Karpas-422 (cell line): ENCODE measurements around the gene MAEA. TPM values are rescaled to one million over a fixed set of nuclear protein-coding genes. Genes with fewer than 3 reads are reported as not detected.
"Not testable (repeated sequence)": the region's sequence is repeated elsewhere in the genome, so short reads cannot be mapped to it uniquely, and the experiment has no call there.

Experiments used
- DNase-seq: peaks from one replicate; pipeline ENCODE4 v3.0.0-alpha.2; 2015
- H2AFZ ChIP-seq: fragments of 200-600 bp; sonication (generic); 2 replicates; pipeline ENCODE4 v1.6.1; 2014; ENCODE audit warnings: antibody characterized with exemption, low read length, mixed read lengths
- H3K27ac ChIP-seq: fragments of 200-600 bp; sonication (generic); 2 replicates; pipeline ENCODE4 v1.5.1; 2014; ENCODE audit warnings: mild to moderate bottlenecking, low read length, moderate library complexity
- H3K27me3 ChIP-seq: fragments of 200-600 bp; sonication (generic); 2 replicates; pipeline ENCODE4 v1.6.1; 2014; ENCODE audit warnings: low read length, mixed read lengths
- H3K36me3 ChIP-seq: fragments of 200-600 bp; sonication (generic); 2 replicates; pipeline ENCODE4 v1.6.1; 2014; ENCODE audit warnings: low read length, mixed read lengths; ENCODE audit not compliant: insufficient read depth
- H3K4me1 ChIP-seq: fragments of 200-600 bp; sonication (generic); 2 replicates; pipeline ENCODE4 v1.6.1; 2014; ENCODE audit warnings: mild to moderate bottlenecking, low read length, mixed read lengths
- H3K4me2 ChIP-seq: fragments of 200-600 bp; sonication (generic); 2 replicates; pipeline ENCODE4 v1.6.1; 2014; ENCODE audit warnings: low read length, low read depth, mild to moderate bottlenecking; ENCODE audit not compliant: poor library complexity, severe bottlenecking
- H3K4me3 ChIP-seq: fragments of 200-600 bp; sonication (generic); 2 replicates; pipeline ENCODE4 v1.5.1; 2014; ENCODE audit warnings: mild to moderate bottlenecking, antibody characterized with exemption, low read length, mixed read lengths
- H3K79me2 ChIP-seq: fragments of 200-600 bp; sonication (generic); 2 replicates; pipeline ENCODE4 v1.6.1; 2014; ENCODE audit warnings: mild to moderate bottlenecking, low read length, mixed read lengths
- H3K9ac ChIP-seq: fragments of 200-600 bp; sonication (generic); 2 replicates; pipeline ENCODE4 v1.6.0; 2014; ENCODE audit warnings: low read length
- H3K9me2 ChIP-seq: fragments of 200-600 bp; sonication (generic), shearing (Covaris generic); replicated peaks from 2 replicates; pipeline ENCODE4 v1.6.0; 2014; ENCODE audit warnings: mild to moderate bottlenecking, low read length, moderate library complexity; ENCODE audit not compliant: insufficient read depth
- H3K9me3 ChIP-seq: fragments of 300-700, 200-600 bp; sonication (generic); 2 replicates; pipeline ENCODE4 v1.6.1; 2014; ENCODE audit warnings: low read length, mixed read lengths
- H4K20me1 ChIP-seq: fragments of 200-600 bp; sonication (generic); 2 replicates; pipeline ENCODE4 v1.6.1; 2014; ENCODE audit warnings: mild to moderate bottlenecking, antibody characterized with exemption, low read length, low read depth; ENCODE audit not compliant: insufficient read depth
- total RNA-seq: library from RNA; depleted of rRNA; stranded (reverse); fragments of >200 nt; shearing (Covaris generic); gene quantifications from 2 replicates; pipeline ENCODE4 v1.2.3, GENCODE V29; 2014; ENCODE audit warnings: low replicate concordance

Gene MAEA
- total RNA-seq, 1 experiment from 2014 or later = 31.3 TPM

DNA sequence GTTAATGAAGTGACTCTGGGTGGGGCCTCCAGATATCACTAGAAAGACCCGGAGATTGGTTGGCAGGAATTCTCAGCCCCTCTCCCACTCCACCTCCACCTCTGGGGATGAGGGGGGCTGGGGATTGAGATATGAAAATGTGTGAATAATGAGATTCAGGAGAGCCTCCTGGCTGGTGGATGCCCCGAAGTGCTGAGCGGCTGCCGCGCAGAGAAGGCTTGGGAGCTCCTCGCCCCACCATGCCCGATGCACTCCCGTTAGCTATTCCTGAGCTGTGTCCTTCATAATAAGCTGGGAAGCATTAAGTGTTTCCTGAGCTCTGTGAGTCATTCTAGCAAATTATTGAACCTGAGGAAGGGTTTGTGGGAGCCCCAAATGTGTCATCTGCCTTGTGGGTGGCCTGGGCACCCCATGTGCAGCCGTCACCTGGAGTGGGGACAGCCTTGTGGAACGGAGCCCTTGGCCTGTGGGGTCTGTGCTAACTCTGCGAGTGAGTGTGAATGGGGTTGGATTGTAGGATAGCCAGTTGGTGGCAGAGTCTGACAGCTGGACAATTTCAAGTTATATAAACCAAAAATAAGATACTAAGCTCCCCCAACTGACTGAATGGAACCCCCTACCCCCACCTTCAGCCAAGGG lies 4.4 kb upstream of the MAEA start:
- H3K4me1 ChIP-seq = peaks cover 9% of the 10 kb centered on the region
- H3K27ac ChIP-seq = no peak overlapping the region
- H3K4me3 ChIP-seq = no peak overlapping the region
- H3K9ac ChIP-seq = no peak overlapping the region
- H3K9me2 ChIP-seq = no peaks in the 10 kb centered on the region
- no peaks in the 10 kb centered on the region for H3K36me3 ChIP-seq
- H3K27me3 ChIP-seq = no peaks in the 10 kb centered on the region
- H3K4me2 ChIP-seq = no peak overlapping the region
- no peak for DNase-seq
- H2AFZ ChIP-seq = no peak overlapping the region
- no peaks in the 10 kb centered on the region; the same call in 1 of the 2 replicates for H4K20me1 ChIP-seq
- peaks cover 6% of the 10 kb centered on the region for H3K79me2 ChIP-seq
- 0 out of 2 replicates have a peak, but pooled peaks cover 2% of the 10 kb centered on the region for H3K9me3 ChIP-seq

DNA sequence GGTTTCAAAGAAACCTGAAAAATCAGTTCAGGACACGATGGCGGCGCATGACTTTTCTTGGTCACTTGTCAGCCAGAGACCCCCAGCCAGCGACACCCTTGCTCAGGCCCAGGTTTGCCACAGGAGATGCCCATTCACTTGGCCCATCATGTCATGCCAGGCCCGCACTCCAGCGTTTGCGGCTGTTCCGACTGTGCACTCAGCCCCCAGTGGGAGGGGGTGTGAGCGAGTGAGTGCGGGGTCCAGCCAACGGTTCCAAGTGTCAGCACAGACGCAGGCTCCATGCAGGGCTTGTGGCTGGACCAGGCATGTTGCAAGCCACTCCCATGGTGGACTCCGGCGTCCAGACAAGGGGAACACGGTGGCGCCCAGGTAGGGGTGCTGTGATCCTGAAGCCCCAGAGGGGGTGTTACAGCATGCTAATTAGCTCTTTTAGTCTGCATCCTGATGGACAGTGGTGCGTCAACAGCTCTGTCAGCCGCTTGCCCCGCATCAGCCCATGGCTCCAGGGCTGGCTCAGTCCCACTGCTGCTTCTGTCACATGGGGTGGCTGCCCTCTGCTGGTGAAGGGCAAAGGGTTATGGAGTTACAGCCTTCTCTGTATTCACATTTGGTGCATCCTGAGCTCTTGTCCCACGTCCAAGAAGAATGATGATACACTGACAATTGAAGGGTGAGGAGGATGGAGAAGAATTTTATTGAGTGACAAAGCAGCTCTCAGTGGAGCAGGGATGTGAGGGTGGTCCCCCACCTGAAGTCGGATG lies 3.7 kb upstream of the MAEA start:
- DNase-seq = peak; percentile 88
- Histone ChIP-seq H3K4me1 (peaks cover 12% of the 10 kb centered on the region), H4K20me1 (peaks cover 3% of the 10 kb centered on the region; the same call in 1 of the 2 replicates), H3K27me3 (no peaks in the 10 kb centered on the region), H3K9ac (no peak overlapping the region), H3K27ac (no peak overlapping the region), H3K36me3 (no peaks in the 10 kb centered on the region), H2AFZ (no peak overlapping the region), H3K4me2 (no peak overlapping the region), H3K79me2 (peaks cover 13% of the 10 kb centered on the region), H3K9me2 (no peaks in the 10 kb centered on the region), H3K4me3 (no peak overlapping the region), H3K9me3 (0 out of 2 replicates have a peak, but pooled peaks cover 2% of the 10 kb centered on the region)

DNA sequence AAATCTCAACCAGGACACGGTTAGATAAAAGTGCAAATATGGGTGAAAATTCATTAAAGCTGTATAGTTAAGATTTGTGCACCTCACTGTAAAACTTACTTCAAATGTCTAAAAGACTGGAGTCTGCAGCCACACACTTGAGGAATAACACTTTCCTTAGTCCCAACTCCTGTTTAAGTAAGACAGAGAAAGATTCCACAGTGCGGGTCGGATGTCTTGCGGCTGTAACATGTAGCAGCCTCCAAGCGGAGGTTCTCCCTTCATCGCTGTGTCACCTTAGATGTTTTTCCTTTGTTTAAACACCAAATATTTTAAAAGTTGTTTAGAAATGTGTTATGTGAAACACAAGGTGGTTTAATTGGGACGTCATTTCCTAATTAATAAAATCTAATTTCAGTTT lies 905 bp upstream of the MAEA start:
- peak overlapping the region; percentile 99 for H3K4me3 ChIP-seq

DNA sequence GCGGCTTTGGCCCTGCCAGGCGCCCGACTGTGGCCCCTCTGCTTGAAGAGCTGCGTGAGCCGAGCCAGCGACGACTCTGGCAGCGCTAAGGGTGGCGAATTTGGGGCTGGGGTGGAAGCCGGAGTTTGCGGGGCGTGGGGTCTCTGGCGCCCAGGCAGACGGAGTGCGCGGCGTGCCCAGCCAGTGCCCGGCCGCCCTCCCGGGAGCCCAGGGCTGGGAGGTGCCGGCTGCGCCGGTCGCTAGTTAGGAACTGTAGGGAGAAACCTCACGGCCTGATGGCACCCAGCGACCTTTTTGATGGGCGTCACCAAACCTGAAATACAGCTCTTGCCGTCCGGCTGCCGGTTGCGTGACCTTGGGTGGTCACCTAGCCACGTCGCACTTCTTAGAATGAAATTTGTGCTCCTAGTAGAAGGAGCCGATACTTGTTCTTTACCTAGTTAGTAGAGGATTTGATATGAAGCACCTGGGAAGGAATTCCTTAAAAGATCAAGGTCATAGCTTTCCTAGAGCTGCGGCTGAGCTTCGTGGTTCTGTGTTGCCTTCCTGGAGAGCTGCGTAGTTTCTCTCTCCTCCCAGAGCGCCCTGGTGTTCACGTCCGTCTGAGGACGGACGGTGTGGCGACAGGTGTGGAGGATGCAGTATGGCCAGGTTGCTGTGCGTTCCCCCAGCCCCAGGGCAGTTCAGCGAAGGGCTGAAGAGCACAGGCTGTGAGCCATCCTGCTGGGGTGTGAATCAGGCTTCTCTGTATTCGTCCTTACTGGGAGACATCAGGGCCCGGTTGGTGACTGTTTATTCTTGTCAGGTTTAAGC lies 680 bp downstream of the MAEA start:
- peak; percentile 58 for DNase-seq
- Histone ChIP-seq H3K4me3 (peak overlapping the region; percentile 99), H3K4me2 (peak overlapping the region; percentile 88), H4K20me1 (peaks cover 38% of the 10 kb centered on the region), H3K9me2 (no peaks in the 10 kb centered on the region), H3K4me1 (peaks cover 43% of the 10 kb centered on the region), H2AFZ (no peak overlapping the region), H3K79me2 (peaks cover 56% of the 10 kb centered on the region), H3K9me3 (0 out of 2 replicates have a peak, but pooled peaks cover 2% of the 10 kb centered on the region), H3K27me3 (no peaks in the 10 kb centered on the region), H3K27ac (no peak overlapping the region), H3K36me3 (no peaks in the 10 kb centered on the region), H3K9ac (peak overlapping the region; percentile 97)

More for the DNA sequence above, 905 bp upstream of the MAEA start:
- peaks cover 41% of the 10 kb centered on the region for H3K79me2 ChIP-seq
- peak overlapping the region; percentile 90 for H3K4me2 ChIP-seq
- no peak overlapping the region for H2AFZ ChIP-seq
- H3K9me2 ChIP-seq = no peaks in the 10 kb centered on the region
- no peaks in the 10 kb centered on the region for H3K27me3 ChIP-seq
- peak overlapping the region; percentile 90 for H3K9ac ChIP-seq
- no peaks in the 10 kb centered on the region for H3K36me3 ChIP-seq
- peaks cover 39% of the 10 kb centered on the region for H3K4me1 ChIP-seq
- 0 out of 2 replicates have a peak, but pooled peaks cover 2% of the 10 kb centered on the region for H3K9me3 ChIP-seq
- H3K27ac ChIP-seq = no peak overlapping the region
- peaks cover 27% of the 10 kb centered on the region for H4K20me1 ChIP-seq
- DNase-seq = no peak

DNA sequence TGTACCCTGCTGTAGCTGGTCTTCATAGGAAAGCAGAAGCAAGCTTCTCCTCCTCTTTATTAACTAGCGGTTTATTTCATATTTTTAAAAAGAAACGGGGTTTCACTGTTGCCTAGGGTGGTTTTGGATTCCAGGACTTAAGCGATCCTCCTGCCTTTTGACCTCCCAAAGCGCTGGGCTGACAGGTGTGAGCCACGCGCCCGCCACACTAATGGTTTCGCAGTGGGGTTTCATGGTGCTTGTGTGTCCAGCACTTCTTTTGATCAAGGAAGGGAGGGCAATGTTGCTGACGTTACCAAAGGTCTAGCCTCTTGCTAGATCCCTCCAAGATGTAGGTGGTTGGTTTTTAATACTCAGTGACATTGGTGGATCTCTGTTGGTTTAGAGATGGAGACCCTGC lies 1.4 kb downstream of the MAEA start:
- 0 out of 2 replicates have a peak, but pooled peaks cover 2% of the 10 kb centered on the region for H3K9me3 ChIP-seq
- peak overlapping the region; percentile 99 for H3K4me3 ChIP-seq
- no peaks in the 10 kb centered on the region for H3K36me3 ChIP-seq
- no peaks in the 10 kb centered on the region for H3K27me3 ChIP-seq
- H3K9me2 ChIP-seq = no peaks in the 10 kb centered on the region
- H4K20me1 ChIP-seq = peaks cover 38% of the 10 kb centered on the region
- peak overlapping the region; percentile 88 for H3K4me2 ChIP-seq
- H3K79me2 ChIP-seq = peaks cover 58% of the 10 kb centered on the region
- no peak overlapping the region for H2AFZ ChIP-seq
- no peak overlapping the region for H3K27ac ChIP-seq
- peak overlapping the region; percentile 97 for H3K9ac ChIP-seq
- H3K4me1 ChIP-seq = peaks cover 43% of the 10 kb centered on the region
- no peak for DNase-seq

DNA sequence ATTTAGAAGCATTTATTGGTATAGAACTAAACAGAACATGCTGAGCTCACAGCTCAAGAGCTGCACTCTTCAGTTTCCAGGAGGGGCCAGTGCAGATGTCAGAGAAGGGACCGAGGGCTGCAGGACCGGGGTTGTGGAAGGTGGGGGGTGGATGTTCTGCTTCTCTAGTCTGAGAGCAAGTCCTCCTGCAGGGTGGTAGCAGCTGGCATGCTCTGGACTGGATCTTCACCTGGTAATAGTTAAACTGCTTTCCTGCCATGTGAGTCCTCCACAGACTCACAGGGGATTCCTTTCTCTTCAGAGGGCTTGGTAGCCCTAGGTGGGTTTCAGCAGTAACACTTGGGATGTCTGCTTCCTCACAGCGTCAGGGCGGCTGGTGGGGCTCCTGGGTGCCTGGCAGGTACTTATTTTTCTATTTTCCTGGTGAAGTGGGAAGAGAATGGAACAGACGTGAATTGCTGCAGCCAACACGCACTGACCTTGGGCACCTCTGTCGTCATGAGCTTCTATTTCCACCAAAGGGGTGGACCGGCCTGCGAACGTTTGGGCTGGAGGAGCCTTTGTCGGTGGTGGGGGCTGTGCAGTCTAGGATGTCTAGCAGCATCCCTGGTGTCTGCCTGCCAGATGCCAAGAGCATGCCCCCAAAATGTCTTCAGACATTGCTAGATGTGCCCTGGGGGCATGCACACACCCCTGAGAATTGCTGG lies 2.5 kb downstream of the MAEA start:
- Histone ChIP-seq H3K4me1 (peaks cover 43% of the 10 kb centered on the region), H2AFZ (no peak overlapping the region), H3K27ac (no peak overlapping the region), H3K9ac (peak overlapping the region; percentile 97; the same call in 1 of the 2 replicates), H3K9me2 (no peaks in the 10 kb centered on the region), H3K9me3 (no peaks in the 10 kb centered on the region), H3K4me2 (peak overlapping the region; percentile 88), H3K4me3 (no peak overlapping the region), H3K36me3 (no peaks in the 10 kb centered on the region), H3K27me3 (no peaks in the 10 kb centered on the region), H4K20me1 (peaks cover 44% of the 10 kb centered on the region), H3K79me2 (peaks cover 67% of the 10 kb centered on the region)
- DNase-seq = no peak

DNA sequence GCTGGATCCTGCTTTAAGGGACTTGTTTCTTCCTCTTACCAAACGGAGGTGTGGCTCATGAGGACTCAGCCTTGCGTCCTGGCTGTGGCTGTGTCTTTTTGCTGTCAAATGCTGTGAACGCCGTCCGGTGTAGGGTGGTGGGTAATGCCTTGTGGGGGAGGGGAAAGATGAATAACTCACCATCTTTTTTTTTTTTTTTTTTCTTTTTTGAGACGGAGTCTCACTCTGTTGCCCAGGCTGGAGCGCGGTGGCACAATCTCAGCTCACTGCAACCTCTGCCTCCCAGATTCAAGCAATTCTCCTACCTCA lies 3.0 kb downstream of the MAEA start:
- H2AFZ ChIP-seq, H3K4me2 ChIP-seq, H3K9me2 ChIP-seq, H3K9ac ChIP-seq, H3K4me3 ChIP-seq, H3K36me3 ChIP-seq, H3K27ac ChIP-seq, DNase-seq, H3K9me3 ChIP-seq, H3K27me3 ChIP-seq: not testable (repeated sequence)
- peaks cover 44% of the 10 kb centered on the region for H4K20me1 ChIP-seq
- H3K4me1 ChIP-seq = peaks cover 43% of the 10 kb centered on the region
- H3K79me2 ChIP-seq = peaks cover 72% of the 10 kb centered on the region
